ENCODE results near the gene ALKBH7.
A peak's percentile ranks its signal among the peaks of the same experiment; 100 is the strongest.
"Not testable (repeated sequence)": the region's sequence is repeated elsewhere in the genome, so short reads cannot be mapped to it uniquely, and the experiment has no call there.

Gene ALKBH7

GRCh38 chr19:6372594-6373095 is at the start of gene ALKBH7:
Gene ALKBH7 (plus strand): TSS chr19:6372794. CDS start chr19:6372821, 27 bp downstream.
- FAIRE-seq (peak; percentile 20), DNase-seq (ENCODE audit: low spot score) (peak; percentile 91)

- DNase-seq (ENCODE audit: low spot score) = no peak
- FAIRE-seq = no peak
Measured at GRCh38 chr19:6324757-6325156, 47.8 kb upstream of the ALKBH7 start.

DNA sequence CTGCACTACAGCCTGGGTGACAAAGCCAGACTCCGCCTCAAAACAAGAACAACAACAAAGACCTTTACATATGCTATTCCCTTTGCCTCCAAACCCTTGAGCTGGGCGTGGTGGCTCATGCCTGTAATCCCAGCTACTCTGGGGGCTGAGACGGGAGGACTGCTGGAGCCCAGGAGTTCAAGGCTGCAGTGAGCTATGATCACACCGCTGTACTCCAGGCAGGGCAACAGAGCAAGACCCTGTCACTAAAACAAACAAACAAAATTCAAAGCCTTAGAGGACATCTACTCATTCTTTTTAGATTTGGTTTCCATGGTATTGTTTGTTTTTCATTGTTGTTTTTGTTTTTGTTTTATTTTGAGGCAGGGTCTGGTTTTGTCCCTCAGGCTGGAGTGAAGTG is 47.0 kb upstream of the ALKBH7 start:
- FAIRE-seq (no peak), DNase-seq (ENCODE audit: low spot score) (no peak)

DNA sequence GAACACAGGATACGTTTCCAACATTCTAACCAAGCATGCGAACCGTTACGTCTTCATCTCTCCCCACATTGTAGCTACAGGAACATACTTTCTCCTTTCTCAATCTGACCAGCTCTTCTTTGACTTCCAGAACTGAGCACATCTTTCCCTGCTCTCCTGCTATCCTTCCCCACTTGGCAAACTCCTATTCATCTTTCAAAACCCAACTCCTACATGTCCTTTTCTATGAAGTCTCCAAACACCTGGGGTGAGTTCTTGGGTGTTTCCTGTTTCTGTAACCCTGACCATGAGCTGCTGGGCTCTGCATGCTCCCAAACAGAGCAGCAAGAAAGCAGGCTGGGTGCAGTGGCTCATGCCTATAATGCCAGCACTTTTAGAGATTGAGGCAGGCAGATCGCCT is 45.8 kb upstream of the ALKBH7 start:
- DNase-seq (ENCODE audit: low spot score) (no peak), FAIRE-seq (no peak)

GRCh38 chr19:6333439-6333838 is 39.2 kb upstream of the ALKBH7 start, which contains the start of gene ACER1:
Gene ACER1 (minus strand): TSS chr19:6333612. CDS start chr19:6333551, 61 bp downstream.
- no peak for DNase-seq (ENCODE audit: low spot score)
- no peak for FAIRE-seq

GRCh38 chr19:6334490-6335285 is 37.9 kb upstream of the ALKBH7 start:
- no peak for FAIRE-seq

DNA sequence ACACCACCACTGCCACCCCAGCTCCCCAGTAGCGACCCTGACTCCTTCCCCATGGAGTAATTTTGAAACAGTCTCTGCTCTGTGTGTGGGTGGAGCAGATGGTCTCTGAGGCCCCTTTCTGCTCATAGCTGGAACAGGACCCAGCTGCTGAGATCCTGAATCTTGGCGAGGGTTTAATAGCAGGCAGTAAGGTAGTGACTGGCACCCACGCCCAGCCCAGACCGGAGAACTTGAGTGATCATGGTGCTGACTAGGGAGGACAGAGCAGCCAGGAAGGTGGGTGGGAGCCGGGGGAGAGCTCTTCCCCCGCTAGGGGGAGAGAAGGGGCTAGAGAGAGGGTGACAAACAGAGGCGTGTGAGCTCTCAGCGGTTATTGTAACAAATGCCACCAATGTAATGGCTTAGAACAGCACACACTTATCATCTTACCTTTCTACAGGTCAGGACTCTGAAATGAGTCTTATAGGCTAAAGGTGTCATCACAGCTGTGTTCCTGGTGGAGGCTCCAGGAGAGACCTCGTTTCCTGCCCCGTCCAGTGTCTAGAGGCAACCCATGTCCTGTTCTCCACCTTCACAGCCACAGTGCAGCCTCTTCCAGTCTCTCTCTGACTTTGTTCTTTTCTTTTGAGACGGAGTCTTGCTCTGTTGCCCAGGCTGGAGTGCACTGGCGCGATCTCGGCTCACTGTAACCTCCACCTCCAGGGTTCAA is 31.9 kb upstream of the ALKBH7 start:
- FAIRE-seq (no peak), DNase-seq (ENCODE audit: low spot score) (no peak)

More at GRCh38 chr19:6334490-6335285, 37.9 kb upstream of the ALKBH7 start:
- no peak for DNase-seq (ENCODE audit: low spot score)

DNA sequence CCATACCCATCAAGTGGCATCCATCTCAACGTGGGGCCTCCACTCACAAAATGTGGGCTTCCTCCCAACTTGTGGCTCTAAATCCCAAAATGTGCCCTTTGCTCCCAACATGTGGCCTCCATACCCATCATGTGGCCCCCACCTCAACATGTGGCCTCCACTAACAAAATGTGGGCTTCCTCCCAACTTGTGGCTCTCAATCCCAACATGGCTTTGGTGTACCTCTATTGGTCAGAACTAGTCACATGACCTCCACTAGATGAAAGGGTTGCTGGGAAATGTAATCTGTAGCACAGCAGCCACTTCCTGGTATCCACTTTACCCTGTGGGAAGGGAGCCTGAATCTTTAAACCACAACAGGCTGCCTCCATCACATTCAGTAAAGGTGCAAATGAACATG is 29.1 kb upstream of the ALKBH7 start:
- DNase-seq (ENCODE audit: low spot score) (no peak), FAIRE-seq (no peak)

GRCh38 chr19:6349271-6349670 is 23.3 kb upstream of the ALKBH7 start:
- not testable (repeated sequence) for DNase-seq (ENCODE audit: low spot score); FAIRE-seq

DNA sequence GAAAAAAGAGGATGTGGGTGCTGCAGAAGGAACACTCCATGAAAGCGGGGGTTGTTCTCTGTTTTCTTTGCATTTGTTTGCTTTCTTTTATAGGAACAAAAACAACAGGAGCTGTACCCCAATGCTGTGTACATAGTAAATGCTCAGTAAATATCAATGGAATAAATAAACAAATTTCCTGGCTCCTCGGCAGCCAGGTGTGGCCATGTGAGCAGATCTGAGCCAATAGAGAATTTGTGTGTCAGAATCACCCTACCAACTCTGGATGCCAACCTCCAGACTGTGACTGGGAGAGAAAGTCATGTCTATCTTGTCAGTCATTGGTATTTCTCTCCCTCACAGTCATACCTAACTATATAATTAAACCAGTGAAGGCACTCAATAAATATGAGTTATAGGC is 21.9 kb upstream of the ALKBH7 start:
- no peak for FAIRE-seq
- DNase-seq (ENCODE audit: low spot score) = no peak

DNA sequence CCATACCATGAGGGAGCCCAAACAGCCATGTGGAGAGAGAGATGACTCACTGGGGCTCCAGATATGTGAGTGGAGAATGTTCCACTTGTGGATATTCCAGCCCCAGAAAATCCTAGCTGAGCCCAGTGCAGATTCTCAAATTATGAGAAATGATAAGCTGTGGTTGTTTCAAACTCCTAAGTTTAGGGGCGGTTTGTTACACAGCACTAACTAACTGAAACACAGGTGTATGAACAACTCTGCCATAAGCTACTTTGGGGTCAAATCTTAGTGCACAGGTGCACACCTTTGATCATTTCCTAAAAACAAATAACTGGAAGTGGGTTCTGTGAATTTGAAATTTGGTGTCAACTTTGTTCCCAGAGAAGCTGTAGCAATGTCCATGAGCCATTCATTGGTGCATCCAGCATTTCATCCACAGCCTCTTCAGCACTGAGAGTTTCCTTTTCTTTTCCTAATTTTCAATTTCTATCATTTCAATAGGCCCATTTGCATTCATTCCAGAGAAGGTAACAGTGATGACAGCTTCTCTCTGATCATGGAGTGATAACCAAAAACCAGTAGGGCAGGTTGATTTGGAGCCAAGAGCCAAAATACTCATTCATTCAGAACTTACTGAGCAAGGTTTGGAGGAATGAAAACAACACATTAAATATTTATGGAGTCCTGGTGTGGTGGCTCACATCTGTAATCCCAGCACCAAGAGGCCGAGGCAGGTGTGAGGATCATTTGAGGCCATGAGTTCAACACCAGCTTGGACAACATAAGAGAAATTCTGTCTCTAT is 20.0 kb upstream of the ALKBH7 start:
- no peak for FAIRE-seq
- DNase-seq (ENCODE audit: low spot score) = no peak

DNA sequence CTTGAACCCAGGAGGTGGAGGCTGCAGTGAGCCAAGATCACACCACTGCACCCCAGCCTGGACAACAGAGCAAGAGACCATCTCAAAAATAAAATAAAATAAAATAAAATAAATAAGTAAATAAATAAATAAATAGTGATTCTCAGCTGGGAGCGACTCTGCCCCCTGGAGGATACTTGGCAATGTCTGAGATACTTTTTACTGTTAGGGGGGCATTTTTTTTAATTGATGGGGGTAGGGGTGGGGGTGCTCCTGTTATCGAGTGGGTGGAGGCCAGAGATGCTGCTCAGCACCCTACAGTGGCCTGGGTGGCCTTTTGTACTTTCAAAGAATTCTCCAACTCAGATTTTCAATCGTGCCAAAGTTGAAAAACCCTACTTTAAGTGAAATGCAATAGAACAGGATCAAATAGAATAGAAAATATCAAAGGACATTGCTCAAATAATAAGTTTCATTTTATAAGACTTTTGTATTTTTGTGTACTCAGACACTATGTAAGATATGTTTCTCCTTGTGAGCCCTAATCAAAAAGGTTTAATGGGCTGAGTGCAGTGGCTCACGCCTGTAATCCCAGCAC is 18.4 kb upstream of the ALKBH7 start:
- DNase-seq (ENCODE audit: low spot score) = peak; percentile 17
- no peak for FAIRE-seq

DNA sequence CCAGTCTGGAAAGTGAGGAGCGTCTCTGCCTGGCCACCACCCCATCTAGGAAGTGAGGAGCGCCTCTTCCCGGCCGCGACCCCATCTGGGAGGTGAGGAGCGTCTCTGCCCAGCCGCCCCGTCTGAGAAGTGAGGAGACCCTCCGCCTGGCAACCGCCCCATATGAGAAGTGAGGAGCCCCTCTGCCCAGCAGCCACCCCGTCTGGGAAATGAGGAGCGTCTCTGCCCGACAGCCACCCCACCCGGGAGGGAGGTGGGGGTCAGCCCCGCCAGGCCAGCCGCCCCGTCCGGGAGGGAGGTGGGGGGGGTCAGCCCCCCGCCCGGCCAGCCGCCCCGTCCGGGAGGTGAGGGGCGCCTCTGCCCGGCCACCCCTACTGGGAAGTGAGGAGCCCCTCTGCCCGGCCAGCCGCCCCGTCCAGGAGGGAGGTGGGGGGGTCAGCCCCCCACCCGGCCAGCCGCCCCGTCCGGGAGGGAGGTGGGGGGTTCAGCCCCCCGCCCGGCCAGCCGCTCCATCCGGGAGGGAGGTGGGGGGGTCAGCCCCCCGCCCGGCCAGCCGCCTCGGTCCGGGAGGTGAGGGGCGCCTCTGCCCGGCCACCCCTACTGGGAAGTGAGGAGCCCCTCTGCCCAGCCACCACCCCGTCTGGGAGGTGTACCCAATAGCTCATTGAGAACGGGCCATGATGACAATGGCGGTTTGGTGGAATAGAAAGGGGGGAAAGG is 17.1 kb upstream of the ALKBH7 start:
- DNase-seq (ENCODE audit: low spot score); FAIRE-seq: not testable (repeated sequence)

GRCh38 chr19:6357174-6357573 is 15.4 kb upstream of the ALKBH7 start:
- no peak for FAIRE-seq

DNA sequence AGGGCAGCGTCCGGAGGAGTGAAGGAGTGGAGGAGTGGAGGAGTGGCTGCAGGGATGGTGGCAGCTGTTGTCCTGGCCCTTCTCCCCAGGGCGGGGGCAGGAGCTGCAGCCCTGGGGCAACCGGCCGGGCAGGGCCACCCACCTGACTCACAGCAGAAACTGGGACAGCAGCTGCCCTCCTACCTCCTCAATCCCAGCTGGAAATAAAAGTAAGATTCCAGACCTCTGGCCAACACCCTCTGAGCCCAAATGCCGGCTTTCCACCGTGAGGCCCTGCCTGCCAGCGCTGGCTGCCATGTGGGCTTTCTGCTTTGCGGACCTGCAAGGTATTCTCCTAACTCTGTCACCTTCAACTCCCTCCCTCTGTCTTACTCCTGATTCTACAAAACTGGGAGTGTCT is 14.6 kb upstream of the ALKBH7 start:
- no peak for DNase-seq (ENCODE audit: low spot score)

More at GRCh38 chr19:6357174-6357573, 15.4 kb upstream of the ALKBH7 start:
- no peak for DNase-seq (ENCODE audit: low spot score)

GRCh38 chr19:6359568-6360341 is 12.8 kb upstream of the ALKBH7 start:
- no peak for FAIRE-seq
- no peak for DNase-seq (ENCODE audit: low spot score)

More for the DNA sequence above, 14.6 kb upstream of the ALKBH7 start:
- no peak for FAIRE-seq

DNA sequence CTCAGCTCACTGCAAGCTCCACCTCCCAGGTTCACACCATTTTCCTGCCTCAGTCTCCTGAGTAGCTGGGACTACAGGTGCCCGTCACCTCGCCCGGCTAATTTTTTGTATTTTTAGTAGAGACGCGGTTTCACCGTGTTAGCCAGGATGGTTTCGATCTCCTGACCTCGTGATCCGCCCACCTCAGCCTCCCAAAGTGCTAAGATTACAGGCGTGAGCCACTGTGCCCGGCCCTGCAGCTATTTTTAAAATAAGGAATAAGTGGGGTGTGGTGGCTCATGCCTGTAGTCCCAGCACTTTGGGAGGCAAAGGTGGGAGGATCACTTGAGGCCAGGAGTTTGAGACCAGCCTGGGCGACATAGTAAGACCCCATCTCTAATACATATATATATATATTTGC is 12.1 kb upstream of the ALKBH7 start:
- FAIRE-seq; DNase-seq (ENCODE audit: low spot score): not testable (repeated sequence)

GRCh38 chr19:6360857-6361216 is 11.8 kb upstream of the ALKBH7 start:
- FAIRE-seq; DNase-seq (ENCODE audit: low spot score): not testable (repeated sequence)

GRCh38 chr19:6362027-6362350 is 10.6 kb upstream of the ALKBH7 start:
- FAIRE-seq (no peak), DNase-seq (ENCODE audit: low spot score) (no peak)

- FAIRE-seq (no peak), DNase-seq (ENCODE audit: low spot score) (no peak)
Measured at GRCh38 chr19:6362351-6362801, 10.2 kb upstream of the ALKBH7 start.
